ENCODE results near the gene MPDU1. TPM values are rescaled to one million over a fixed set of nuclear protein-coding genes. Genes with fewer than 3 reads are reported as not detected.
A peak's percentile ranks its signal among the peaks of the same experiment; 100 is the strongest.

Gene MPDU1
- total RNA-seq, result 100 to 1,000 TPM; 115 to 124 TPM
- polyA plus RNA-seq, result 40.5 TPM

DNA sequence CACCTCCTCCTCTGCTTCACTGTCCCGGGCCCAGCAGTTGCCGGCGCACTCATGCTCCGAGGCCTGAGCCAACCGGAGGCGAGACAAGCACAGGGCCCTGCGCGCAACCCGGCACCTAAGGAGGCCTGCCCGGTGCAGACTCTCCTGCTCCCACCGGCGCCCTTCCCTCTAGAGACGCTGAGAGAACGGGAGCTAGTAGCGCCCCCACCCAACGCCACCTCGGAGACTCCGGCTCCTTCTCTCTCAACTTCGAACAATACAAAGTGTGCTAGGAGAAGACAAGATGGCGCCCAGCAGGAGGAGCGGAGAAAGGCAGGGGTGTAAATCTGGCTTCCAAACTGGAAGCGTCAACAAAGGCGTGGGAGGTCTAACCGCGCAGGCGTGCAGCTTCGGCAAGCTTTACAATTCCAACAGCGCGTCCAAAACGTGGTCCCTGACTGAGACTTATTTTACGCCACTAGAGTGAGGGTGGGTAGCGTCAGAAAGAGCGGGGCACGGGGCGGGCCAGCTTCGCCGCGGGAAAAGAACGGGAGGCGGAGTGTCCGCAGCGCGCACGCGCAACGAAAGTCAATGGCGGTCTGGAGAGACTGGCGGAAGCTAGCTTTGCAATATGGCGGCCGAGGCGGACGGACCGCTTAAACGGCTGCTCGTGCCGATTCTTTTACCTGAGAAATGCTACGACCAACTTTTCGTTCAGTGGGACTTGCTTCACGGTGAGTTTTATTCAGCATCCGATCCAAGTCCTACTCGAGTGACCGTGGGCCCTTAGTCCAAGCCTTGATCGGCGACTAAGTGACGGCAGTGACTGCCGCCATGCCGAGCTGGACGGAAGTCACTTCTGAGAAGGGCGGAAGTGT is at the start of gene MPDU1:
Gene MPDU1 (plus strand): TSS at position 600 of the 857 bp plus-strand sequence. CDS start 11 bp downstream, at position 611.
- H3K27ac ChIP-seq (ENCODE audit: low read depth, low read length), result peak within 1 kb of the TSS; percentile 98
- H3K4me1 ChIP-seq (ENCODE audit: insufficient read depth, low read length), result peaks cover 40% of the 10 kb centered on the region
- no peaks in the 10 kb centered on the region for H3K9me3 Mint-ChIP-seq
- peaks cover 50 to 60% (median 52%) of the 10 kb centered on the region in 3 donors for H3K4me1 Mint-ChIP-seq
- H3K36me3 Mint-ChIP-seq, result peaks cover 0 to 35% (median 1%) of the 10 kb centered on the region in 3 donors
- POLR2A ChIA-PET, result interaction anchor here (0.7 to 3.4 kb wide), 16 partner anchors 9 to 616 kb away, joined by 3 to 70 read pairs (median 5); partner anchors contain the start of genes ACAP1, ATP1B2, FXR2 and POLR2A
- H3K4me3 ChIP-seq (ENCODE audit: low read length), result peak within 1 kb of the TSS; percentile 98
- peak within 1 kb of the TSS; percentile 99 to 100 (median 99) for H3K4me3 Mint-ChIP-seq
- peak; percentile 90 to 97 (median 96) for DNase-seq
- H3K27me3 ChIP-seq (ENCODE audit: insufficient read depth, low read length, poor library complexity, severe bottlenecking), result no peaks in the 10 kb centered on the region
- H3K27me3 Mint-ChIP-seq, result peaks cover 0 to 4% of the 10 kb centered on the region in 2 donors
- CTCF ChIA-PET, result interaction anchor here (1.1 to 3.8 kb wide), 11 partner anchors 9 to 278 kb away, joined by 3 to 33 read pairs (median 12); partner anchors contain the start of genes FXR2, SENP3, TMEM102 and TMEM95
- H3K9me3 ChIP-seq (ENCODE audit: low read length), result no peaks in the 10 kb centered on the region
- peaks cover 15% of the 10 kb centered on the region for H3K36me3 ChIP-seq (ENCODE audit: insufficient read depth, low read length)
- peak within 1 kb of the TSS; percentile 99 to 100 (median 100) for H3K27ac Mint-ChIP-seq

DNA sequence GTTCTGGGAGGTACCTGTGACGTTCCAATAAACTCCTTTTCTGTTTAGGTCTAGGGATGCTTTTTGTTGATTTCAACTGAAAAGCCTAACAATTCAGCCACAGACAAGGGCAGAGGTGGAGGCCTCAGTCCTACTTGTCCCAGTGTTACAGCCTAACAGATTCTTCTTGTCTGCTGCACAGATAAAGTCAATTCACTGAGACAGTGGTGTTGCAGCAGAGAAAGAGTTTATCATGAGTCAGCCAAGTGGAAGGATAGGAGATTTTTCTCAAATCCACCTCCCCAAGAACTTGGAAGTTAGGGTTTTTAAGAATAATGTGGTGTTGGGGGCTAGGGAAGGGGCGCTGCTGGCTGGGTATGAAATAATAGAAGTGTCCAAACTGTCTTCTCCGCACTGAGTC is 45.6 kb upstream of the MPDU1 start:
- Mint-ChIP-seq H3K4me3 (no peak overlapping the region), H3K27me3 (peaks cover 6 to 11% of the 10 kb centered on the region in 2 donors), H3K36me3 (no peaks in the 10 kb centered on the region), H3K4me1 (no peaks in the 10 kb centered on the region), H3K27ac (no peak overlapping the region), H3K9me3 (no peaks in the 10 kb centered on the region)
- POLR2A ChIA-PET, result no interaction called here
- Histone ChIP-seq H3K36me3 (ENCODE audit: insufficient read depth, low read length) (no peaks in the 10 kb centered on the region), H3K4me3 (ENCODE audit: low read length) (no peak overlapping the region), H3K4me1 (ENCODE audit: insufficient read depth, low read length) (no peaks in the 10 kb centered on the region), H3K27me3 (ENCODE audit: insufficient read depth, low read length, poor library complexity, severe bottlenecking) (no peaks in the 10 kb centered on the region), H3K9me3 (ENCODE audit: low read length) (no peaks in the 10 kb centered on the region), H3K27ac (ENCODE audit: low read depth, low read length) (no peak overlapping the region)
- CTCF ChIA-PET, result no interaction called here
- DNase-seq, result no peak

DNA sequence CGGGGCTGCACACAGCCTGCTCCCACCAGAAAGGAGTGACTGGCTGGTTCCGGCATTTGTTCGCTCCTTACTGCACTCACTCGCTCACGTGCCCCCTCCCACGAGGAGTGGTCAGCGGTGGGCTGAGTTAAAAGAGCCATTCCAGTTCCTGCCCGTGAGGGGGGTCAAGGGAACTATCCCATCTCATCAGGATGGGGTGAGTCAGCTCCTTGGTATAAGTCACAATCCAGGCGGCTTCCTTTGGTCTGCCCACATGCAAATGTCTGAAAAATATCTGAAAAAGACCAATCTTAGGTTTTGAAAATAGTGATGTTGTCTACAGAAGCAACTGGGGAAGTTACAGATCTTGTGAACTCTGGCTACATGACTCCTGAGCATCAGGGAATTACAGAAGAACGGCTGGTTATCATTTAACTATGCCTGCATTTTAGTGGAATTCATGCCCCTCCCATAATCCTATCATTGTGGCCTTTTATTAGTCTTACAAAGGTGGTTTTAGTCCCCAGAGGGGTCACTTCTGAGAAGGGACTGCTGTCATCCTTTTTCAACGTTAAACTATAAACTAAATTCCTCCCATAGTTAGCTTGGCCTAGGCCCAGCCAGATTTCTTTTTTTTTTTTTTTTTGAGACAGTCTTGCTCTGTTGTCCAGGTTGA is 44.6 kb upstream of the MPDU1 start:
- Histone ChIP-seq H3K27ac (ENCODE audit: low read depth, low read length) (no peak overlapping the region), H3K27me3 (ENCODE audit: insufficient read depth, low read length, poor library complexity, severe bottlenecking) (no peaks in the 10 kb centered on the region), H3K4me3 (ENCODE audit: low read length) (no peak overlapping the region), H3K36me3 (ENCODE audit: insufficient read depth, low read length) (no peaks in the 10 kb centered on the region), H3K4me1 (ENCODE audit: insufficient read depth, low read length) (no peaks in the 10 kb centered on the region), H3K9me3 (ENCODE audit: low read length) (no peaks in the 10 kb centered on the region)
- no peak for DNase-seq
- Mint-ChIP-seq H3K4me1 (no peaks in the 10 kb centered on the region), H3K4me3 (no peak overlapping the region), H3K9me3 (no peaks in the 10 kb centered on the region), H3K27ac (no peak overlapping the region), H3K27me3 (peaks cover 8 to 11% of the 10 kb centered on the region in 2 donors), H3K36me3 (no peaks in the 10 kb centered on the region)
- CTCF ChIA-PET, result no interaction called here
- POLR2A ChIA-PET, result no interaction called here

DNA sequence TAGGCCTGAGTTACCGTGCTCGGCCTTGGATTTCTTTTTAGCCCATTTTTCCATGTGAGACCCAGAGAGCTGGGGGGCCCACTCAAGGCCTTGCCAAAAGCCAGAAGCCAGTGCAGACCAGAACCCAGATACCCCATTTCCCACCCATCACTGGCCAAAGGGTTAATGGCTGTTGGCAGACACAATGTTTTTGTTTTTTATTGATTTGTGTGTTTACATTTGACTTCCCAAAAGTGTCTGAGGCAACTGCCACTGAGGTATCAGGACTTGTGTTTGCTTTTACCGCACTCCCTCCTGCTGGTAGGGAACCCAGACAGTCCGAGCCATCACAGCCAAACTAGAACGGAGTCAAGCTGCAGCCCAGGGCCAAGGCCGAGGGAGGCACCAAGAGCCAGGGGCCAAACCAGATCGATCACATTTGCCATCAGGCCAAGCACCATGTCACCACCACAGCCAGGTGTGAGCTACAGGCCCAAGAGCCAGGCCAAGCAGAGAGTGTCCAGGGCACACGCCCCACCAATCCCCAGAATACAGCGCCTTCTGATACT is 42.5 kb upstream of the MPDU1 start:
- Mint-ChIP-seq H3K9me3 (no peaks in the 10 kb centered on the region), H3K4me1 (no peaks in the 10 kb centered on the region), H3K36me3 (no peaks in the 10 kb centered on the region), H3K4me3 (no peak overlapping the region), H3K27ac (peak overlapping the region in 1 of 8 donors; percentile 54), H3K27me3 (peaks cover 8 to 11% of the 10 kb centered on the region in 2 donors)
- Histone ChIP-seq H3K27ac (ENCODE audit: low read depth, low read length) (no peak overlapping the region), H3K9me3 (ENCODE audit: low read length) (no peaks in the 10 kb centered on the region), H3K4me3 (ENCODE audit: low read length) (no peak overlapping the region), H3K36me3 (ENCODE audit: insufficient read depth, low read length) (no peaks in the 10 kb centered on the region), H3K27me3 (ENCODE audit: insufficient read depth, low read length, poor library complexity, severe bottlenecking) (no peaks in the 10 kb centered on the region), H3K4me1 (ENCODE audit: insufficient read depth, low read length) (no peaks in the 10 kb centered on the region)
- CTCF ChIA-PET, result interaction anchor here (1.3 kb wide), 1 partner anchor 27 kb away, joined by 3 read pairs; no protein-coding TSS in a partner anchor
- no peak for DNase-seq
- POLR2A ChIA-PET, result no interaction called here

DNA sequence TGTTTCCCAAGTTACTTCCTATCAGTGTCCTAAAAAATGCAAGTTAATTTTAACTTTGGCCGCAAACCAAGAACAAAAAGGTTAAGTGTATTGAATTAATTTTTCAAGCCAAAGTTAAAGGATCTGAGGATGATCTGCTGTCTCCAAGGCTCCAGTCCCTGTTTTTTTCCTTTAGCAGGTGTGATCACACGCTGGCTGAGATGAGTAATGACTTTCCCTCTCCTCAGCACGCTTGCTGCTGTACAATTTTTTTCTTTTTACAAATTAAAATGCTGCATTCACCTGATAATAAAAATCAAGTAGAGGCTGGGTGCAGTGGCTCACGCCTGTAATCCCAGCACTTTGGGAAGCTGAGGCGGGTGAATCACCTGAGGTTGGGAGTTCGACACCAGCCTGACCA is 38.7 kb upstream of the MPDU1 start:
- POLR2A ChIA-PET, result interaction anchor here (0.6 kb wide), 1 partner anchor 91 kb away, joined by 5 read pairs; no protein-coding TSS in a partner anchor
- Mint-ChIP-seq H3K27ac (no peak overlapping the region), H3K4me3 (no peak overlapping the region), H3K4me1 (peaks cover 13 to 15% (median 14%) of the 10 kb centered on the region in 3 donors), H3K36me3 (no peaks in the 10 kb centered on the region), H3K27me3 (peaks cover 0 to 6% of the 10 kb centered on the region in 2 donors), H3K9me3 (no peaks in the 10 kb centered on the region)
- DNase-seq, result no peak
- Histone ChIP-seq H3K4me3 (ENCODE audit: low read length) (no peak overlapping the region), H3K27ac (ENCODE audit: low read depth, low read length) (no peak overlapping the region), H3K36me3 (ENCODE audit: insufficient read depth, low read length) (no peaks in the 10 kb centered on the region), H3K4me1 (ENCODE audit: insufficient read depth, low read length) (peaks cover 13% of the 10 kb centered on the region), H3K9me3 (ENCODE audit: low read length) (no peaks in the 10 kb centered on the region), H3K27me3 (ENCODE audit: insufficient read depth, low read length, poor library complexity, severe bottlenecking) (no peaks in the 10 kb centered on the region)
- CTCF ChIA-PET, result no interaction called here

DNA sequence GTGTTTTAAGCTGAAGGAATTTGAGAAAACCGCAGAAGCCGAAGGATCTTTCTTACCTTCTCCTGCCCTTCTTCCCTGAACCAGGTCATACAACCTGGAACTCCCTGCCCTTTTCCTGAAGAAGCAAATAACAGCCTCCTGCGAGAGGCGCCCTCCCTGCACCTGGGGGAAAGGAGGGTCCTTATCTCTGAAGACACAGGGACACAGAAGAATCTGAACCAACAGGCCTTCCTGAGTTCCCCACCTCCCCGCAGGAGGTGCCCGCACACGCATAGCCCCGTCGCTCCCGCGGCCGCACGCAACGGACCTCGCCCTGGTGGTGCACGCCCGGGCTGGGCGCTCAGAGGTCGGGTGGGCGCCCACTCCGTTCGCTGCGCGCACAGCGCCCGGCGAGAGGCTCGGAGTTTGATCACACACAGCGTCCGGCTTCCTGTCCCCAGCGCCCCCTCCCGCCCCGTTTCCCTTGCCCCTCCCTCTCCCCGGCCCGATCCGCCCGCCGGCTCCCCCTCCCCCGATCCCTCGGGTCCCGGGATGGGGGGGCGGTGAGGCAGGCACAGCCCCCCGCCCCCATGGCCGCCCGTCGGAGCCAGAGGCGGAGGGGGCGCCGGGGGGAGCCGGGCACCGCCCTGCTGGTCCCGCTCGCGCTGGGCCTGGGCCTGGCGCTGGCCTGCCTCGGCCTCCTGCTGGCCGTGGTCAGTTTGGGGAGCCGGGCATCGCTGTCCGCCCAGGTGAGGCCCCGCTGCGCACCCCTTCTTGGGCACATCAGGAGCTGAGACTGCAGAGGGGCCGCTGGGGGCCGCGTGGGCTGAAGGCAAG is 34.9 kb upstream of the MPDU1 start, which contains the start of gene TNFSF12:
Gene TNFSF12 (plus strand): TSS at position 474 of the 816 bp plus-strand sequence. CDS start 96 bp downstream, at position 570.
- CTCF ChIA-PET, result interaction anchor here (7.6 kb wide), 1 partner anchor 12 kb away, joined by 42 read pairs; the partner anchor contains the start of gene SENP3
- Histone ChIP-seq H3K27ac (ENCODE audit: low read depth, low read length) (peak within 1 kb of the TSS; percentile 45), H3K4me3 (ENCODE audit: low read length) (peak within 1 kb of the TSS; percentile 90), H3K4me1 (ENCODE audit: insufficient read depth, low read length) (peaks cover 45% of the 10 kb centered on the region), H3K9me3 (ENCODE audit: low read length) (no peaks in the 10 kb centered on the region), H3K36me3 (ENCODE audit: insufficient read depth, low read length) (no peaks in the 10 kb centered on the region), H3K27me3 (ENCODE audit: insufficient read depth, low read length, poor library complexity, severe bottlenecking) (no peaks in the 10 kb centered on the region)
- H3K27ac Mint-ChIP-seq, result peak within 1 kb of the TSS; percentile 76 to 97 (median 93)
- peaks cover 0 to 4% of the 10 kb centered on the region in 2 donors for H3K27me3 Mint-ChIP-seq
- POLR2A ChIA-PET, result interaction anchor here (1.4 kb wide), 2 partner anchors 12 to 139 kb away, joined by 3 to 4 read pairs; partner anchors contain the start of gene TP53
- peaks cover 38 to 51% (median 46%) of the 10 kb centered on the region in 3 donors for H3K4me1 Mint-ChIP-seq
- H3K4me3 Mint-ChIP-seq, result peak within 1 kb of the TSS; percentile 84 to 94 (median 89)
- DNase-seq, result peak; percentile 43 to 75 (median 45)
- no peaks in the 10 kb centered on the region for H3K9me3 Mint-ChIP-seq
- H3K36me3 Mint-ChIP-seq, result peaks cover 0 to 16% (median 2%) of the 10 kb centered on the region in 3 donors
